ENCODE data around the gene KEAP1.
A peak's percentile ranks its signal among the peaks of the same experiment; 100 is the strongest.

Gene KEAP1

DNA sequence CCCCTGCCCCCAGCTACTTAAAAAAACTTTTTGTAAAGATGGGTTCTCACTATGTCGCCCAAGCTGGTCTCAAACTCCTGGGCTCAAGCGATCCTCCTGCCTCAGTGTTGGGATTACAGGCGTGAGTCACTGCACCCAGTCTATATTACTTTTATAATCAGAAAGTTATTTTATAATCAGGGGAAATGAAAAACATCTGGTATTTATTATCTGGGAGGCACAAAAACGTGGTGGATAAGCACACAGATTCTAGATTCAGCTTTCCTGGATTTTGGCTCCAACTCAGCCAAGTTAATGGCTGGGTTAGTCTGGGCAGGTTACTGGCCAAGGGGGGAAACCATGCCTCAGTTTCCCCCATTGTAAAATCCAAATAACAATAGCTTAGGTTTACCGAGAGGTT is 24.7 kb downstream of the KEAP1 start:
- no peak overlapping the region for H3K4me3 ChIP-seq (ENCODE audit: low read depth, low read length)
- H3K36me3 ChIP-seq, result peaks cover 8% of the 10 kb centered on the region
- H3K27ac ChIP-seq, result no peak overlapping the region
- DNase-seq, result no peak
- no peaks in the 10 kb centered on the region for H3K27me3 ChIP-seq (ENCODE audit: insufficient read depth, low read depth, severe bottlenecking)
- TF ChIP-seq CTCF (IDR thresholded peaks at IDR 0.05; ENCODE audit: low read depth, low read length), result no peak
- H3K9me3 ChIP-seq (ENCODE audit: severe bottlenecking), result no peaks in the 10 kb centered on the region

- TF ChIP-seq CTCF (IDR thresholded peaks at IDR 0.05; ENCODE audit: low read depth, low read length), result no peak
These were observed 28.1 kb downstream of the KEAP1 start for GRCh38 chr19:10474962-10475451.

DNA sequence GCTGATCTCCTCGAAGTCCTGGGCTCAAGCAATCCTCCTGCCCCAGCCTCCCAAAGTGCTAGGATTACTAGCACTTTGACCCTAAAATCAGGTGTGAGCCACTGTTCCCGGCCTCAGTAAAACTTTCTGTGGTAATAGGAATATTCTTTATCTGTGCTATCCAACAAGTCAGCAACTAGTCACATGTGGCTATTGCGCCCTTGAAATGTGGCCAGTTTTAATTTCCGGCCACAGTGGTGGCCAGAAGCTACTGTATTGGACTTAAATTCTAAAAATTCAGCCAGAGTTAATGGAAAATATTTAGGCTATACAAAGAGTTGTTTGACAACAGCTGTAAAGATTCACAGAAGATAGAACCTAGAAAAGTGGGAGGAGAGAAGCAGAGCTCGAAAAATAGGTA is 30.0 kb downstream of the KEAP1 start:
- no peak overlapping the region for H3K27ac ChIP-seq
- no peaks in the 10 kb centered on the region for H3K27me3 ChIP-seq (ENCODE audit: insufficient read depth, low read depth, severe bottlenecking)

More at GRCh38 chr19:10474962-10475451, 28.1 kb downstream of the KEAP1 start:
- Histone ChIP-seq H3K9me3 (ENCODE audit: severe bottlenecking) (no peaks in the 10 kb centered on the region), H3K4me3 (ENCODE audit: low read depth, low read length) (no peak overlapping the region), H3K36me3 (no peaks in the 10 kb centered on the region), H3K27me3 (ENCODE audit: insufficient read depth, low read depth, severe bottlenecking) (no peaks in the 10 kb centered on the region), H3K27ac (no peak overlapping the region)
- DNase-seq, result no peak

DNA sequence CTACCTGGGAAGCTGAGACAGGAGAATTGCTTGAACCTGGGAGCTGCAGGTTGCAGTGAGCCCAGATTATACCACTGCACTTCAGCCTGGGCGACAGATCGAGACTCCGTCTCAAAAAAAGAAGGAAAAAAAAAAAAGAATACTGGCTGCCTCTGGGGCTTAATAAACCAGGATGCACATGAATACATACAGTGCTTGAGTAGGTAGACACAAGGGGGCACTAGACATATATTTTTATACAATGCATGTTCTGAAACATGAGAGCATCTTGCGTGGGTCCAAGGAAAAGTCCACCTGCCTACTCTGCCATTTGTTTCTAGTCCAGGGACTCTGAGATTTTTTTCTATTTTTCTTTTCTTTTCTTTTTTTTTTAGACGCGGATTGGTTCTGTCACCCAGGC is 31.2 kb downstream of the KEAP1 start:
- H3K27me3 ChIP-seq (ENCODE audit: insufficient read depth, low read depth, severe bottlenecking), result no peaks in the 10 kb centered on the region
- no peak for DNase-seq
- peak; percentile 32 for TF ChIP-seq CTCF (IDR thresholded peaks at IDR 0.05; ENCODE audit: low read depth, low read length)
- H3K27ac ChIP-seq, result no peak overlapping the region
- H3K9me3 ChIP-seq (ENCODE audit: severe bottlenecking), result no peaks in the 10 kb centered on the region
- no peak overlapping the region for H3K4me3 ChIP-seq (ENCODE audit: low read depth, low read length)
- peaks cover 2% of the 10 kb centered on the region; the same call in 1 of the 2 replicates for H3K36me3 ChIP-seq

More for the DNA sequence above, 30.0 kb downstream of the KEAP1 start:
- no peaks in the 10 kb centered on the region for H3K36me3 ChIP-seq
- H3K4me3 ChIP-seq (ENCODE audit: low read depth, low read length), result no peak overlapping the region
- no peaks in the 10 kb centered on the region for H3K9me3 ChIP-seq (ENCODE audit: severe bottlenecking)
- DNase-seq, result no peak
- TF ChIP-seq CTCF (IDR thresholded peaks at IDR 0.05; ENCODE audit: low read depth, low read length), result no peak

GRCh38 chr19:10468133-10468532 is 35.0 kb downstream of the KEAP1 start:
- Histone ChIP-seq H3K9me3 (ENCODE audit: severe bottlenecking) (no peaks in the 10 kb centered on the region), H3K27ac (no peak overlapping the region)

More at GRCh38 chr19:10468133-10468532, 35.0 kb downstream of the KEAP1 start:
- DNase-seq, result no peak
- peaks cover 18% of the 10 kb centered on the region for H3K36me3 ChIP-seq
- no peak for TF ChIP-seq CTCF (IDR thresholded peaks at IDR 0.05; ENCODE audit: low read depth, low read length)
- H3K27me3 ChIP-seq (ENCODE audit: insufficient read depth, low read depth, severe bottlenecking), result no peaks in the 10 kb centered on the region
- H3K4me3 ChIP-seq (ENCODE audit: low read depth, low read length), result no peak overlapping the region

Data from WERI-Rb-1 (cell line).